GM12872 (cell line): ENCODE data around the gene DMWD.
A peak's percentile ranks its signal among the peaks of the same experiment; 100 is the strongest.

Source experiments
- TF ChIP-seq, protein P1 (sequence below): IDR thresholded peaks from 3 replicates; pipeline ENCODE4 v1.5.1; 2011; ENCODE audit warnings: low read depth, mild to moderate bottlenecking, low read length, moderate library complexity; ENCODE audit not compliant: insufficient read depth

DMWD gene

DNA sequence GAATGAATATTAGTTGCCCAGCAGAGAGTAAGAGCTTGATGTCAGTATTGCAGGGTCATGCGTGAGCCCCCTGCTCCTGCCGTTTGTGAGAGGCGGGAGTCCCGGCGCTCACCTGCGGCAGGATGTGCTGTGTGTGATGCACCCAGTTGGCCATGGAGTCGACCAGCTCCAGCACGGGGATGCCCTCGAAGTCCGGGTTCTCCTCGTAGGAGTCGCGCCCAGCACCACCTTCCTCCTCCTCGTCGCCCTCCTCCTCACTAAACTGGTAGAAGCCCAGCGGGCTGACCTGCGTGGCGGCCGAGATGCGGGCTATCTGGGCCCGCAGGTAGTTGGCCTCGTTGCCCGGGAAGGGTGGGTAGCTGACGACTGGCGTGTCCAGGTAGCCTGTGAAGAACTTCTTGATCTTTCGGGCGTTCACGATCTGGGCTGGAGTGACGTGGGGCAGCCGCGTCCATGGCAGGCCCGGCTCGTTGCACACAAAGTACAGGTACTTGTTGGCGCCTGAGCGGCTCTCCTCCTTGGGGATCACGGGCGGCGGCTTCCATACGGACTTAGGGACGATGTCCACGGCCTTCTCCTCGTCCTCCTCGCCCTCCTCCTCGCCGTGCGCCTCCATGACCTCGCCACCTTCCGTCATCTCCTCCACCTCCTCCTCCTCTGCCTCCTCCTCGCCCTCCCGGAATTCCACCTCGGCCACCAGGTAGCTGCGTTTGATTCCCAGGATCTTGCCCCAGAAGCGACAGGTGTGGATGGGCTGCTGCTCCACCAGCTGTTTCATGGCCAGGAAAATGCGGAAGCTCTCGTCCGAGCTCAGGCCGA, 11.7 kb upstream of the DMWD start:
- TF ChIP-seq, protein P1, sequence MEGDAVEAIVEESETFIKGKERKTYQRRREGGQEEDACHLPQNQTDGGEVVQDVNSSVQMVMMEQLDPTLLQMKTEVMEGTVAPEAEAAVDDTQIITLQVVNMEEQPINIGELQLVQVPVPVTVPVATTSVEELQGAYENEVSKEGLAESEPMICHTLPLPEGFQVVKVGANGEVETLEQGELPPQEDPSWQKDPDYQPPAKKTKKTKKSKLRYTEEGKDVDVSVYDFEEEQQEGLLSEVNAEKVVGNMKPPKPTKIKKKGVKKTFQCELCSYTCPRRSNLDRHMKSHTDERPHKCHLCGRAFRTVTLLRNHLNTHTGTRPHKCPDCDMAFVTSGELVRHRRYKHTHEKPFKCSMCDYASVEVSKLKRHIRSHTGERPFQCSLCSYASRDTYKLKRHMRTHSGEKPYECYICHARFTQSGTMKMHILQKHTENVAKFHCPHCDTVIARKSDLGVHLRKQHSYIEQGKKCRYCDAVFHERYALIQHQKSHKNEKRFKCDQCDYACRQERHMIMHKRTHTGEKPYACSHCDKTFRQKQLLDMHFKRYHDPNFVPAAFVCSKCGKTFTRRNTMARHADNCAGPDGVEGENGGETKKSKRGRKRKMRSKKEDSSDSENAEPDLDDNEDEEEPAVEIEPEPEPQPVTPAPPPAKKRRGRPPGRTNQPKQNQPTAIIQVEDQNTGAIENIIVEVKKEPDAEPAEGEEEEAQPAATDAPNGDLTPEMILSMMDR, result no peak

DNA sequence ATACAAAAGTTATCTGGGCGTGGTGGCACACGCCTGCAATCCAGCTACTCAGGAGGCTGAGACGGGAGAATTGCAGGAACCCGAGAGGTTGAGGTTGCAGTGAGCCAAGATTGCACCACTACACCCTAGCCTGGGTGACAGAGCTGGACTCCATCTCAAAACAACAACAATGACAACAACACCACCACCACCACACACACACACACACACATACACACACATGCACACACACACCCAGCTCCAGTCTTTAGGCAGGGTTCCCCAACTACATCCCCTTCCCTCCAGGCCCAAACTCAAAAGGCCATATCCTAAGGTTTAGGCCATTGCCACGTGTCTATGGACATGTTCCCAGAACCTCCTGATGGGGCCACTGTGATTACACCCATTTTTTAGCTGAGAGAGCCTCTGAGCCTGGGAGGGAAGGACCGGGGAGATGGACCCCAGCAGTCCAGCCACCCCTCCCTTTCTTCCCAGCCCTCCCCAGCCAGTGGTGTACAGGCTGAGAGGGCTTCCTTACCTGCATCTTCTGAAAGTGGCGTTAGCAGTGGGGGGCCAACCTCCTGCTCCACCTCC, 9.0 kb upstream of the DMWD start:
- TF ChIP-seq, protein P1, result no peak

DNA sequence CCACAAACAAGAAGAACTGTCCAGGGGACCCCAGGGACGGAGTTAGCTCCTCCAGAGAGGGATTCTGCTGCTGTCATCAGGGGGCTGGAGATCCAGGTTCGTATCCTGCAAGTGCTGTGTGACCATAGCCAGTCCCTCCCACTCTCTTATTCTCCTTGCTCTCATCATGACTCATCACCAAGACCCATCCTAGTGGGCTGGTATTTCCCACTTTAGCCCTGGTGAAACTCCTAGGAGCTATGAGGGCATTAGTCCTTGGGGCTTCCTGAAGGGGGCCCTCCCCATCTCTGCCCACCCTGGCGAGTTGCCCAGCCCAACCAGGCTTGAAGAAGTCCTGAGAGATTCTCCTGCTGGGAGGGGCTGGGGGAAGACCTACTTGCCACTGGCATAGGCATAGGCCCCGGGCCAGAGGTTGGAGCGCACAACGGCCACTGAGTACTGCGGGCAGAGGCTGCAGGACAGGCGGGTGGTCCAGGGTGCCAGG, 7.5 kb upstream of the DMWD start:
- TF ChIP-seq, protein P1, result no peak

DNA sequence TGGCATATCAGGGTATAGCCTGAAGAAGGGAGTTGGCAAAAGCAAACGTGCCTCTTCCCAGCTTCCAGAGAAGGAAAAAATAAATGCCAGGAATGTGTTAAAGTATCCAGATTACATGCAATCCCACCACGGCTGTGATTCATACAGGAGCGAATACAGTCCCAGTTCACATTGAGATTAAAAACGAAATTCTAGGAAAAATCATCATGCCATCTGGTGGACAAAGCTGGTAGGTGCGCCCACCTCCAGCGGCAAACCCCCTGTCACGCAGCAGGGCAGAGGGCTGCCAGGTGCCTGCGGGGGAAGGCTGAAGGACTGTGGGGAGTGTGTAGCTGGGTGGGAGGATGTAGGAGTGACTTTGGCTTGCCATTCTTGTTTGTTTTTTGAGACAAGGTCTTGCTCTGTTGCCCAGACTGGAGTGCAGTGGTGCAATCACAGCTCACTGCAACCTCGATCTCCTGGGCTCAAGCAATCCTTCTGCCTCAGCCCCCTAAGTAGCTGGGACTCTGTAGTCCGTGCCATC, 6.4 kb upstream of the DMWD start:
- TF ChIP-seq, protein P1, result peak; percentile 89

DNA sequence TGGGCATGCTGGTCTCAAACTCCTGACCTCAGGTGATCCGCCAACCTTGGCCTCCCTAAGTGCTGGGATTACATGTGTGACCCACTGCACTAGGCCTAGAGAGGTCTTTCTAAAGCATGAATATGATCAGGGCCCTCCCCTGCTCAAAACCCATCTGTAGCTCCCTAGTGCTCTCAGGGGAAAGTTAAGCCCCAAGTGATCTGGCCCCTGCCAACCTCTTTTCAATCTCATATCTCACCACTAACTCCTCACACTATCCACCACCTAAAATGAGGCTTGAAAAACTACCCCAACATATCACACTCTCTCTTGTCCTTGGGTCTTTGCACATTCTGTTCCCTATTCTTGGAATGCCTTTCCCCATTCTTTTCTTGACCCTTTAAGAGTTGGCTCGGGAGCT, 2.0 kb upstream of the DMWD start:
- TF ChIP-seq, protein P1, result no peak

DNA sequence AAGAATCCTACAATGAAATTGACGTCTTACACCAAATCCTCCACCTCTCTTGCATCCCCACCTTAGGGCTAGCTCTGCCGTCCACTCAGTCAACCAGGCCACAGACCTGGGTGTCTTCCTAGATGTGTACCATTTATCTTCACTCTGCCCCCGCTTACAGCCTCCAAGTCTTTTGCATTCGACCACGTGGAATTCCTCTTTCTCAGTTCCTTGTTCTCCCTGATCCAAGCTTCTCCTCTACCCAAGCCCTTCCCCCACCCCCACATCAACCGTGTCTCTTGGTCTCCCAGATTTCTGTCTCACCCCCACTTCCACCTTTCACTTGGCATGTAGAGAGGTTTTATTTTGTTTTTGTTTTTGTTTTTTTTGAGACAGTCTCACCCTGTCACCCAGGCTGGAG, 1.2 kb upstream of the DMWD start:
- TF ChIP-seq, protein P1, result no peak

DNA sequence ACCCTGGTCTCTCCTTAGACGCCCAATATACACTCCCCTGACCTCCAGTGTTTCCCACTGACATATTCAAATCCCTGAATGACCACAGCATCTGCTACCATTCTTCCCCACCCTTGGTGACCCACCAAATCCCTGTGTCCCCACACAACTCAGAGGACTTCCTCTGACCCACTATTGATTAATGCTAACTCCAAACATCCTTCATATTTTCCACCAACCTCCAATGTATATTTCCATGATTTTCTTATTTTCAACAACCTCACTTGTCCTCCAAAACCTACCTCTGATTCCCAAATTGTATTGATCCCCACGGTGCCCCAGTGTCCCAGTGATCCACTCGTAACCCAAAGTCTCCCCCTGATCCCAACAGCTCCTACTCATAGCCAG, 526 bp upstream of the DMWD start:
- TF ChIP-seq, protein P1, result no peak
